GM12878 (cell line): ENCODE data around the gene MAB21L4. TPM values are rescaled to one million over a fixed set of nuclear protein-coding genes. Genes with fewer than 3 reads are reported as not detected.

Experiments used
- ATAC-seq: fragments of 200-7000 bp; cut with Tn5 transposase; 3 replicates; pipeline ENCODE4 v1.9.1; 2020; ENCODE audit warnings: mild to moderate bottlenecking, moderate library complexity
- BruUV-seq: library from RNA; stranded (reverse); fragments of 400-500 nt; replicated peaks from 2 replicates; lab custom pipeline; 2021; lab: Mats Ljungman, UMichigan
- CTCF ChIA-PET: fragments of 300-600 bp; sonication (Branson Sonifier 250); formaldehyde crosslinking; extraction: SDS; loops from one replicate; lab custom pipeline; 2021; ENCODE audit warnings: inconsistent platforms; lab: Yijun Ruan, JAX
- POLR2A ChIA-PET: fragments of 350-600 bp; formaldehyde crosslinking; extraction: SDS; loops from one replicate; lab custom pipeline; 2021; ENCODE audit warnings: inconsistent platforms; lab: Charles Lee
- RAD21 ChIA-PET: fragments of 300-600 bp; sonication (Branson Sonifier 250); formaldehyde crosslinking; loops from one replicate; lab custom pipeline; 2023; ENCODE audit warnings: antibody characterized with exemption; ENCODE audit not compliant: unreplicated experiment; lab: Charles Lee
- SMC1A ChIA-PET: fragments of 300-600 bp; sonication (Branson Sonifier 250); formaldehyde crosslinking; loops from one replicate; lab custom pipeline; 2023; ENCODE audit not compliant: unreplicated experiment, uncharacterized antibody; lab: Charles Lee
- DNase-seq: peaks from one replicate; pipeline ENCODE4 v3.0.0-alpha.2; 2011; ENCODE audit warnings: low read depth, low spot score
- FAIRE-seq: peaks from 3 replicates; lab custom pipeline; 2011; peaks lifted over from hg19 to GRCh38; lab: Jason Lieb, UNC
- H2AFZ ChIP-seq: 2 replicates; pipeline ENCODE4 v1.6.0; 2011; ENCODE audit warnings: low read depth, low read length, control low read depth; ENCODE audit not compliant: control insufficient read depth
- H3K27ac ChIP-seq: 2 replicates; pipeline ENCODE4 v1.5.1; 2011; ENCODE audit warnings: control low read depth; ENCODE audit not compliant: control insufficient read depth, insufficient read depth
- H3K27me3 ChIP-seq, 2 experiments: replicated peaks in 1 of 2; 2 replicates each; pipeline versions ENCODE4 v1.6.0 to v1.6.1; 2011; ENCODE audit warnings: low read length in 1 of 2; ENCODE audit not compliant: control insufficient read depth in 2 of 2, insufficient read depth in 2 of 2
- H3K36me3 ChIP-seq, 2 experiments: 2 replicates each; pipeline ENCODE4 v1.5.1; 2011; ENCODE audit warnings: low read length in 1 of 2; ENCODE audit not compliant: control insufficient read depth in 2 of 2, insufficient read depth in 2 of 2
- H3K4me1 ChIP-seq: 2 replicates; pipeline ENCODE4 v1.6.1; 2011; ENCODE audit warnings: mild to moderate bottlenecking, low read length, moderate library complexity, mixed read lengths; ENCODE audit not compliant: control insufficient read depth, insufficient read depth
- H3K4me2 ChIP-seq: 2 replicates; pipeline ENCODE4 v1.6.0; 2011; ENCODE audit warnings: control low read depth; ENCODE audit not compliant: control insufficient read depth, insufficient read depth
- H3K4me3 ChIP-seq: fragments of 200-600 bp; sonication (generic); 2 replicates; pipeline ENCODE4 v1.5.1; 2016
- H3K79me2 ChIP-seq: 2 replicates; pipeline ENCODE4 v1.6.0; 2011; ENCODE audit warnings: low read length; ENCODE audit not compliant: control insufficient read depth, insufficient read depth
- H3K9ac ChIP-seq: 2 replicates; pipeline ENCODE4 v1.8.0; 2011; ENCODE audit warnings: low read length, control low read depth, mixed read lengths; ENCODE audit not compliant: control insufficient read depth, insufficient read depth
- H3K9me3 ChIP-seq: replicated peaks from 3 replicates; pipeline ENCODE4 v1.5.1; 2011; ENCODE audit warnings: mild to moderate bottlenecking, low read length; ENCODE audit not compliant: control insufficient read depth, insufficient read depth
- H4K20me1 ChIP-seq: 2 replicates; pipeline ENCODE4 v1.6.0; 2011; ENCODE audit not compliant: control insufficient read depth, insufficient read depth
- CBX5 ChIP-seq: sonication (generic); IDR thresholded peaks from 2 replicates; pipeline ENCODE4 v1.6.1; 2016; ENCODE audit warnings: low read depth, moderate library complexity, mild to moderate bottlenecking, inconsistent platforms
- CHD2 ChIP-seq: IDR thresholded peaks from 2 replicates; pipeline ENCODE4 v1.6.1; 2011; ENCODE audit warnings: low read depth, low read length, improper control_type of control experiment, borderline replicate concordance
- E4F1 ChIP-seq: fragments of 450-650 bp; IDR thresholded peaks from 2 replicates; pipeline ENCODE4 v1.6.1; 2018; ENCODE audit warnings: borderline replicate concordance, mild to moderate bottlenecking; ENCODE audit not compliant: partially characterized antibody
- GABPA ChIP-seq: IDR thresholded peaks from 2 replicates; pipeline ENCODE4 v1.6.1; 2014; ENCODE audit warnings: antibody characterized with exemption, low read depth, mild to moderate bottlenecking, inconsistent platforms
- KLF5 ChIP-seq: fragments of 450-650 bp; IDR thresholded peaks from 2 replicates; pipeline ENCODE4 v1.6.1; 2014; ENCODE audit warnings: mild to moderate bottlenecking; ENCODE audit not compliant: partially characterized antibody
- MAX ChIP-seq: IDR thresholded peaks from 2 replicates; pipeline ENCODE4 v1.6.1; 2012; ENCODE audit warnings: low read depth, low read length, improper control_type of control experiment
- NBN ChIP-seq: fragments of 450-650 bp; IDR thresholded peaks from 2 replicates; pipeline ENCODE4 v1.6.1; 2016
- NFYB ChIP-seq: IDR thresholded peaks from 2 replicates; pipeline ENCODE4 v1.6.1; 2011; ENCODE audit warnings: low read depth, mild to moderate bottlenecking, low read length, improper control_type of control experiment, moderate library complexity; ENCODE audit not compliant: insufficient read depth
- POLR2A ChIP-seq: IDR thresholded peaks from 2 replicates; pipeline ENCODE4 v1.6.1; 2011; ENCODE audit warnings: low read depth, mild to moderate bottlenecking, low read length
- SREBF2 ChIP-seq: IDR thresholded peaks from 2 replicates; pipeline ENCODE4 v1.6.1; 2012; ENCODE audit warnings: mild to moderate bottlenecking, low read length
- SRF ChIP-seq, 2 experiments: IDR thresholded peaks; 2 replicates each; pipeline ENCODE4 v1.6.1; 2011; ENCODE audit warnings: low read depth in 2 of 2, low read length in 2 of 2, mild to moderate bottlenecking in 1 of 2, moderate library complexity in 1 of 2
- TAF1 ChIP-seq: IDR thresholded peaks from 2 replicates; pipeline ENCODE4 v1.6.1; 2011; ENCODE audit warnings: mild to moderate bottlenecking, low read depth, low read length, borderline replicate concordance
- TBL1XR1 ChIP-seq: IDR thresholded peaks from 2 replicates; pipeline ENCODE4 v1.6.1; 2012; ENCODE audit warnings: low read depth, low read length, improper control_type of control experiment
- WRNIP1 ChIP-seq: IDR thresholded peaks from 2 replicates; pipeline ENCODE4 v1.6.1; 2011; ENCODE audit warnings: low read depth, low read length, improper control_type of control experiment, borderline replicate concordance
- WGBS: methylation state at CpG from one replicate; pipeline ENCODE4 v1.1.6; 2016; ENCODE audit warnings: low lambda C conversion rate; ENCODE audit not compliant: insufficient replicate concordance, insufficient coverage; ENCODE audit errors: missing lambda C conversion rate; 5-methylcytosine and 5-hydroxymethylcytosine counted together
- in situ Hi-C: fragments of 300-500 bp; cut with MboI; formaldehyde crosslinking; loops from 9 replicates; pipeline ENCODE4 v1.14.3; 2018; ENCODE audit warnings: mixed read lengths
- intact Hi-C: fragments of 100-400 bp; cut with micrococcal nuclease; formaldehyde crosslinking; loops from one replicate; pipeline ENCODE4 v1.14.2; 2022; ENCODE audit not compliant: unreplicated experiment
- polyA plus RNA-seq, 11 experiments: library from polyadenylated mRNA; depleted of rRNA in 4 of 11; unstranded in 6 of 11; stranded (reverse) in 5 of 11; fragments of >200 nt; fragmentation: Nextera tagmentation in 4 of 11; fragmentation: Illumina TruSeq in 1 of 11; extraction: Ambion mirVana in 4 of 11; extraction: Trizol in 1 of 11; gene quantifications; 1 replicate in 1 of 11; 2 replicates in 10 of 11; pipeline versions ENCODE4 v1.2.1 to v1.2.3, GENCODE V29; 2011 to 2016; ENCODE audit warnings: inconsistent platforms in 2 of 11, missing spikeins in 2 of 11, low read depth in 1 of 11
- total RNA-seq, 4 experiments: library from RNA; depleted of rRNA in 3 of 4; stranded (reverse); fragments of >200 nt in 3 of 4; fragmentation: Illumina TruSeq in 1 of 4; extraction: Trizol in 1 of 4; gene quantifications; 2 replicates each; pipeline versions ENCODE4 v1.2.1 to v1.2.3, GENCODE V29; 2013 to 2021

Gene MAB21L4
- total and polyA plus RNA-seq, 10 of the 15 experiments (the other 5 are each of a cell fraction or from before 2014, with no cell fraction given) = 0.03 TPM; not detected in 9

GRCh38 chr2:240898108-240898730 is 2.3 kb upstream of the MAB21L4 start:
- Histone ChIP-seq H3K4me3 (no peak overlapping the region), H3K4me1 (no peaks in the 10 kb centered on the region), H3K4me2 (no peak overlapping the region), H3K27ac (no peak overlapping the region), H3K27me3 (no peaks in the 10 kb centered on the region)
- in situ Hi-C loops = no loop called here
- 30% methylated on average over 17 of the region's 17 CpGs for WGBS
- no peak for ATAC-seq
- TF ChIP-seq POLR2A (no peak), NBN (no peak), MAX (no peak), WRNIP1 (no peak)
- TF ChIP-seq, all 136 proteins: peak for 0
- ChIA-PET SMC1A (no interaction called here), CTCF (interaction anchor here (1.7 kb wide), 1 partner anchor 17 kb away, joined by 6 read pairs; no protein-coding TSS in a partner anchor), RAD21 (no interaction called here), POLR2A (no interaction called here)
- Histone ChIP-seq H3K9me3 (no peaks in the 10 kb centered on the region), H3K36me3 (no peaks in the 10 kb centered on the region), H4K20me1 (no peaks in the 10 kb centered on the region), H3K79me2 (no peaks in the 10 kb centered on the region), H2AFZ (no peak overlapping the region), H3K9ac (no peak overlapping the region)
- intact Hi-C loops = no loop called here
- no peak for DNase-seq
- no TSS peak for BruUV-seq
- no peak for FAIRE-seq

- CTCF ChIA-PET = interaction anchor here (1.0 to 1.7 kb wide), 2 partner anchors 18 to 46 kb away, joined by 3 to 6 read pairs; no protein-coding TSS in a partner anchor
- Histone ChIP-seq H3K4me2 (no peak overlapping the region), H3K36me3 (no peaks in the 10 kb centered on the region), H3K79me2 (no peaks in the 10 kb centered on the region), H4K20me1 (no peaks in the 10 kb centered on the region), H3K27ac (no peak overlapping the region), H3K9ac (no peak overlapping the region)
- 10% methylated on average over 22 of the region's 23 CpGs for WGBS
- in situ Hi-C loops = no loop called here
- FAIRE-seq = no peak
- POLR2A ChIA-PET = interaction anchor here (1.4 kb wide), 1 partner anchor 17 kb away, joined by 3 read pairs; no protein-coding TSS in a partner anchor
- TF ChIP-seq TBL1XR1 = no peak
- TF ChIP-seq NFYB = no peak
- TF ChIP-seq SREBF2 = no peak
- no peak for TF ChIP-seq SRF (IDR thresholded peaks at IDR 0.05; ENCODE audit: low read depth in 2 of 2, low read length in 2 of 2)
- no peak for TF ChIP-seq TAF1
- no peak for TF ChIP-seq E4F1
- no peak for TF ChIP-seq GABPA
- no peak for TF ChIP-seq CBX5
- TF ChIP-seq KLF5 = no peak
- no peak for TF ChIP-seq CHD2
- TF ChIP-seq, all 136 proteins: peak for 0
- Histone ChIP-seq H2AFZ (no peak overlapping the region), H3K4me1 (no peaks in the 10 kb centered on the region), H3K27me3 (no peaks in the 10 kb centered on the region), H3K4me3 (no peak overlapping the region), H3K9me3 (no peaks in the 10 kb centered on the region)
- intact Hi-C loops = no loop called here
- ATAC-seq (no peak), DNase-seq (no peak)
- BruUV-seq = no TSS peak
- ChIA-PET SMC1A (no interaction called here), RAD21 (interaction anchor here (0.6 kb wide), 1 partner anchor 16 kb away, joined by 3 read pairs; no protein-coding TSS in a partner anchor)
Measured at GRCh38 chr2:240896871-240897692, 1.1 kb upstream of the MAB21L4 start.
